Activated effector memory CD4-positive, alpha-beta T cell treated with Interleukin-2 at 50 U/mL for 16 hours (primary cell): ENCODE measurements around the gene PPAT.

Source experiments
- DNase-seq: peaks from one replicate; pipeline ENCODE4 v3.0.0-alpha.2; 2020

Gene PPAT

DNA sequence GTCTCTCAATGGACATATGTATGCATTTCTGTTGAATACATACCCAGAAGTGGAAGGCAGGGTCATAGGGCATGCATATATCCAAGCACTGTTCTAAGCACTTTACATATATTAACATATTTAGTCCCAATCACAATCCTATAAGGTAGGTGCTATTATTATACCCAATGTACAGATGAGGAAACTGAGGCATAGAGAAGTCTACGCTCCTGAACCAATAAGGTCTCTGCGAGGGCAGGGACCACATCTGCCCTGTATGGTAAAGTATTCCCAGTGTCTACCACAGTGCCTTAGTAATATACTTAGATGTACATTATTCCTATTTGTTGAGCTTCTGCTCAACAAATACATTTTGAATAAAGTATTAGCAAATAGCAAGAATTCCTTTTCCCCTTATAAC is 5.2 kb downstream of the PPAT start:
- no peak for DNase-seq

DNA sequence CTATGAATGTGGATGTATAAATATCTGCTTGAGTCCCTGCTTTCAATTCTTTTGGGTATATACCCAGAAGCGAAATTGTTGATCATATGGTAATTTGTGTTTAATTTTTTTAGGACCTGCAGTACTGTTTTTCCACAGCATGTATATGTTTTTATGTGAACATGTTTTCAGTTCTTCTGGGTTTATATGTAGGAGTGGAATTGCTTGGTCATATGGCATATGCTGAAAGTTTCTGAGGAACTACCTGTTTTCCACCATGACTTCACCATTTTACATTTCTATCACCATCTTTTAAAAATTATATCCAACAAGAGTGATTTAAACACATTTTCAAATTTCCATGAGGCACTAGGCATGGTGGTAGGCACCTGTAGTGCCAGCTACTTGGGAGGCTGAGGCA is 8.2 kb downstream of the PPAT start:
- no peak for DNase-seq

DNA sequence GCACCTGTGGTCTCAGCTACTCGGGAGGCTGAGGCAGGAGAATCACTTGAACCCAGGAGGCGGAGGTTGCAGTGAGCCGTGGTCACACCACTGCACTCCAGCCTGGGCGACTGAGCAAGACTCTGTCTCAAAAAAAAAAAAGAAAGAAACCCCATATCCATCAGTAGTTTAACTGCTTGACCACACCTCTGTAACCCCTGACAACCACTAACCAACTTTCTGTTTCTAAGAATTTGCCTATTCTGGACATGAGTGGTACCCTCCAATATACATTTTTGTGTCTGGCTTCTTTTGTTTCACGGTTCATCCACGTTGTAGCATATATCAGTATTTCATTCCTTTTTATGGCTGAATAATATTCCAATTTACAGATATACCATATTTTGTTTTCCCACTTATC is 9.1 kb downstream of the PPAT start:
- DNase-seq: no peak

DNA sequence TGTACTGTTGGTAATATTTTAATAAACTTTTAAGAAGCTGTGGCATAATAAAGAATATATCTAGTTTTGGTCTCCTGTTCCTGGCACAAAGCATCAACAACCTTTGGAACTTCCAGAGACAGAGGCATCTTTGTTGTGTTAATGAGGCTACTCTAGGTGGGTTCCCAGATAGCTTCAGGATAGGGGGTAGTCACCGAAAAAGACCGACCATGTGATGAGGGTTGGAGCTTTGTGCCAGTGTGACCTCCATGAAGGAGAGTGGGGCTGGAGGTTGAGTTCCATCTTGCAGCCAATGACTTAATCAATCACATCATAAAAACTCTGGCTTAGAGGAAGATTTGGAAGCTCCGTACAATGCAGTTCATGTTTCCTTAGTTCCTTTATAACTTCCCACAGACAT is 9.9 kb downstream of the PPAT start:
- no peak for DNase-seq

DNA sequence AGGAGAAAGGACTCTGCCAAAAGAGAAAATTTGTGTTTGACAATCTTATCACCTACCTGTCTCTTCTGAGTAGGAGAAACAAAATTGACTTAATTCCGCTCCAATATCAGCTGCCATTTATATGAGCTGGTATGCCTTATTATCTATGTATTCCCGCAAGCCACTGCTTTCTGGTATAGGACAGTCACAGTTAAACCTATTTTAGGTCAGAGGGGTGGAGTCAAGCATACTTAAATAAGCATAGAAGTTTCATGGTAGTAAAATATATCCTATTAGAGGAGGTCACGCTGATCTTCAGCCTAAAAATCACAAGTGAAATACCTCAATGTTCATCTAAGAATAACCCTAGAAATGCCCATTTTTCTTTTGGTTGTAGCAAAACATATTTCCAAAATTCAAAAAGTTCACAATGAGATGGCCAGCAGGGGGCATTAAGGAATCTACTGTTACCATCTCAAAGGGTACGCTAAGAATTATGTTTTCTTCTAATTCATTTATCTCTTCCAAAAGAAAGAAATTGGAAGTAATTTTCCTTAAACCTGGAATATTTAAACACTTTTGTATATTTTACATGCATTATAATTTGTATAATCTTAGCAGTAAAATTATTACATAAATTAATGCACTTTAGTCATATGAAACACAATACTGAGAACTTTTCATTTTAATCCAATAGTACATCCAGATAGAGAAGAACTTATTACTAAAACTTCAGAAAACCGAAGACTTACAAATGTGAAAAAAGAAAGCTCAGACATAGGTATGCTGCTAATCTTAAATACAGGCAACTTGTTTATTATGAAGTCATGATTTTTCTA is 10.5 kb downstream of the PPAT start:
- no peak for DNase-seq

DNA sequence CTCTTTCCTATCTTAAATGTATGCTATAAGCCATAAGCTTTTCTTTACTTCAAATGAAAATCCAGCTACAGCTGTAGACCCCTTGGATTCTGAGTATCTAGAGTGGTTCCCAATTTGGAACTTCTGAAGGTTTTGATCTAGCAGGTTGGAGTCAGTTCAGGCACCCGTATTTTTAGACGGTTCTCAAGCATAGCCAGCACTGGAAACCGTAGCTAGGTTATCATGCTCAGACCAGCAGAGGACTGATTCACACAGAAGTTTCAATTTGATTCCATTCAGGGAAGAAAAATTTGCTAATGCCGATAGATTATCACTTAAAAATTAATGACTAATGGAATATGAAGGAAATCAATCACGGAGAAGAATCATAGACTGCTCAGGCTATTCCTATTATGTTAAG is 11.2 kb downstream of the PPAT start:
- no peak for DNase-seq

DNA sequence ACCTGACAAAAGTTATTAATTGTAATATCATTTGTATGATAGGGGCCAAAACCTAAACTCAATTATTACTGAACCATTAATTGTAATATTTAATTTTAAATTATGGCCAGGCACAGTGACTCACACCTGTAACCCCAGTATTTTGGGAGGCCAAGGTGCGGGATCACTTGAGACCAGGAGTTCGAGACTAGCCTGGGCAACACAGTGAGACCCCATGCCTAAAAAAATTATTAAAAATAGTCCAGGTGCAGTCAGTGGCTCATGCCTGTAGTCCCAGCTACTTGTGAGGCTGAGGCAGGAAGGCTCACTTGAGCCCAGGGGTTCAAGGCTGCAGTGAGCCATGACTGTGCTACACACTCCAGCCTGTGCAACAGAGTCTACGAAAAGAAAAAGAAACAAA is 18.0 kb downstream of the PPAT start:
- DNase-seq: no peak

DNA sequence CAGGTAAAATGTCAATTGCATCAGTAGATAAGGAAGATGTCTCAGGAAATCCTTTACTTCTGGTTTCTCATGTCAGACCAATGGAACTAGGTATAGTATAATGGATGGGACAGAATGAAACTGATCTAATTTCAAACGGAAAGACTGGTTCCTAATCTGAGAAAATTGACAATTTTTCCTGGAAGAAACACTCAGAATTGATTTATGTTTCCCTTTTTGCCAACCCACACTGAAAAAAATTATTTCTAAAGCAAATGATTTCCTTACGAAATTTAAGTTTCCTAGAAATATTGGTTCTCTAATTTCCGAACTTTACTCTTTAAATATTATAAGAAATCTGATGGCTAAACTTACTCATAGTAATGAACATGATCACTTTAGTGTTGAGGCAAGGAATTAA is 19.1 kb downstream of the PPAT start:
- no peak for DNase-seq

DNA sequence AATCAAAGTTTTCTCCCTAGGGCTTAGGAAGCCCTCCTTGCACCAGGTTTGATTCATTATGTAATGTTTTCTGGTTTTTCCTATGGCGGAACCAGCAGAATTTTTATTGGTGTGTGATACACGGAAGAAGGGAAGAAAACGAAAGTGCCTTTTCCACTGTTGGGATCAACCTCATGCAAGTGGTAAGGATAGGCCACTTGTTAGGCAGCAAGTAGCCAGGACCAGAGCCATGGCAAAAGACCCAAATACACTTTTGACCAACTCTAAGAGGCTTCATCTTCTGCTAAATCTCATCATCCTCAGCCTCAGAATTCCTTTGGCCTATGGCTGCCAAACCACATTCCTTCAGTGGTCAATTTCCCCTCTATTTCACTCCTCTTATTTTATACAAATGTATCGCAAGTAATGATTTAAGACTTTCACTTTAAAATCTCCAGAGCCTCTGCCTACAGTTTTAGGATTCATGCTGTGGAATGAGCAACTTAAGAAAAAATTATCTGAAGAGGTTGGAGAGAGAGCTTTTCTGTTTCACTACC is 21.2 kb downstream of the PPAT start:
- DNase-seq: no peak

DNA sequence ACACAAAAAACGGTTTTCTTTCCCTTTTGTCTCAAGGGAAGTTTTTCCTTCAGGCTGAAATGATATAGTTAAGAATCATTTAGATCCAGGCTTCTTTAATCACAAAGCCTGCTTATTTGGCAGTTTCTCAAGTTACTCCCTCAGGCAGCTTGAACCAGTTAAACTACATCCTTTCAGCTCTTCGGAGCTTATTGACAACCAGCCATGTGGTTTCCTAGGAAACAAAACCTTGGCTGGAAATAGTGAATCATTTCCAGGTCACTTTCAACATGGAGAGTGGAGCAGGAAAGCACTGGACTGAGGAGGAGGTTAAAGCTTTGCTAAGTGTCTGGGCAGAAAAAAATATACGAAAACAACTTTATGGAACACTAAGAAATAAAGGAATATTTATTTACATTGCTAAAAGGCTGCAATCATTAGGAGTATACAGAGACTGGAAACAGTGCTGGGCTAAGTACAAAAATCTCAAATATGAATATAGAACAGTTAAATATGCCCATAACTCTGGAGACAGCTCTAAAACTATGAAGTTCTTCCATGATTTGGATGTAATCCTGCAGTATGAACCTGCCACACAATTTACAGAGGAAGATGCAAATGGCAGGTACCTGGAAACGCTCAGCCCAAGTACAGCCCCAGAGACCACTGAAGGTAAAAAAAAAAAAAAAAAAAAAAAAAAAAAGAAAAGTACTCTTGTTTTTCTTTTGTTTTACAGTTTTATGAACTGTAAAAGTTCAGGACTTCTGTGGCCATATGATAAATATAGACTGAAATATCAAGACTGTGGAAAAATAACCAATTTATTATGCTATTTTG is 25.0 kb downstream of the PPAT start:
- no peak for DNase-seq

DNA sequence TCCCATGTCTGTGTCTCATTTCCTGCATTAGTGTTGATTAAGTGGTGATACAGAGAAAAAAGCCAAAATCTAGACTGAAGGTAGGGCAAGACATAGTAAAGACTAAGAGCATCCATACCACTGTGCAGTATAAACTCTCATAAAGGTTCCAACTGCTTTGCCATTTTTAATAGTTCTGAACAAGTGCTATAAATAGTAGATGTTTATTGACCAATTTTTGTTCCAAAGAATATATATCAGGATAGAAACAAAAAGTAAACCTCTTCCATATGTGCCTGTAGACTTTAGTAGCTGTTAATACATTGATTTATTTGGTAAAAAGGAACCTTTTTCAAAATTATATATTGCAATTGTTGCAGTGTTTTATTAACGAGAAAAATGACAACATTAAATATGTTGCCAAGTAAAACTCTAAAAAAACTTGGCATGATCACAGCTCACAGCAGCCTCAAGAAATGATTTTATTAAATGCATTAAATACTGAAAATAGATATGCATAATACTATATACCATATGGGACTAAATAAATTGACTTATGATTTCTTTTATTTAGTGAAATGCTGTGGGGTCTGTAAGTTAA is 25.8 kb downstream of the PPAT start:
- no peak for DNase-seq

DNA sequence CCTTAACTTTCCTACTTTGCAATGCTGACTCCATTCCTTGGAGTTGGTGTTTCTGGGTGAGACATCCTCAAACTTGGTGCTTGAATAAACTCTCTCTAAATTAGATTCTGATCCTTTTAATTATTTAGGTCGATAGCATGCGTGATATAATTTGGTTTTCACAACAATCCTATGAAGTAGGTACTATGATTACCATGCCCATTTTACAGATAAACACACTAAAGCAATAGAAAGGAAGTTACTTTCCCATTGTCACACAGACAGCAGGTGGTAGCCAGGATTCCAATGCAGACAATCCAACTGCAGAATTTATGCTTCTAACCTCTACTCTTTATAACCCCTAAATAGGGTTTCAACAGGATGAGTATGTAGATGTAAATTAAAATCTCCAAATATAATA is 26.4 kb downstream of the PPAT start:
- DNase-seq: no peak

DNA sequence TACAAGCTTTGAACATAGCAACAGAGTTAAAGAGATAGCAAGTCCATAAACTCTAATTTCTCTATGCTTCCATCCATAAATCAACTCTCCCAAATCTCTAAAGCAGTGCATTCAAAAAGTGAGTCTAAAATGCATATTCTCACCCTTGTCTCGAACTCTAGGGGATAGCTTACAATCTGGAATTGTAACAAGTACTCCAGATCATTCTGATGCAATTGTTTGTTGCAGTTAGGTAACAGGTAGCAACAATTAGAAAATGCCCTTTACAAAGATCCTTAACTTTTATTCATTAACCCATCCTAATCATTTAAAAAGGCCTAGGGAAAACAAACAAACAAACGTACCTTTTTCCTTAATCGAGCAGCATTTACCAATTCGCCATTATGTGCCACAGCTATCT is 29.3 kb downstream of the PPAT start:
- no peak for DNase-seq

DNA sequence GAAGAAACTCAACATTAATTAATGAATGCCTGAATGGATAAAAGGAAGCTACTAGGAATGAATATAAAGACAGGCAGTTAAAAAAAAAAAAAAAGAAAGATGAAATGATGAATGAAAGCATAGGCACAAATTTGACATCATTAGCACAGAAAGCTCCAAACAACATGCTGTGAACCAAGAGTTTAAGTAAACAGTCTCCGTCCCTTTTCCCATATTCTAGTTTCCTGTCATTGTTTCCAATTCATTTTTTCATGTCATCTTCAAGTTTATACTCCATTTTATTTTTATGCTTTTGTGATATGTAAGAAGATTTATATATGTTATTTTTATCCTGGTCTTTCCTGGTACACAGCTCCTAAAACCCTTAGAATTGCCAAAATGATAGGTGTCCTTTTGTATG is 30.4 kb downstream of the PPAT start:
- no peak for DNase-seq

DNA sequence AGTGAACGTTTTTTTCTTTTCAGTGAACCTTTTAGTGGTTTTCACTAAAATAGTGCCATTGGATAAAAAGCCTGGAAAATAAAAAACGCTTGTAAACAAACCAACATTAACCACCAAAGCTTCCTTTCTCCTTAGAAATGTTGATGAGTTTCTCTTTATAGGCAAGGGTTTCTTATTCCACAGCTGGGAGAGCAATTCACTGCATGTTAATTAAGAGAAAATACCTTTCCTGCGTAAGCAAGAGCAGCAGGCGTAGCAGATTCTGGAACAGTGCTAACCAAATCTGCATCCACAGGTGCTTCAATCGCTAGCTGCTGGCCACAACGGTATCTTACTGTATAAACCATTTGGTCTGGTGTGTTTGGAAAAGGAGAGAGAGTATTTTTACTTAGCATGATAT is 34.9 kb downstream of the PPAT start:
- DNase-seq: no peak

DNA sequence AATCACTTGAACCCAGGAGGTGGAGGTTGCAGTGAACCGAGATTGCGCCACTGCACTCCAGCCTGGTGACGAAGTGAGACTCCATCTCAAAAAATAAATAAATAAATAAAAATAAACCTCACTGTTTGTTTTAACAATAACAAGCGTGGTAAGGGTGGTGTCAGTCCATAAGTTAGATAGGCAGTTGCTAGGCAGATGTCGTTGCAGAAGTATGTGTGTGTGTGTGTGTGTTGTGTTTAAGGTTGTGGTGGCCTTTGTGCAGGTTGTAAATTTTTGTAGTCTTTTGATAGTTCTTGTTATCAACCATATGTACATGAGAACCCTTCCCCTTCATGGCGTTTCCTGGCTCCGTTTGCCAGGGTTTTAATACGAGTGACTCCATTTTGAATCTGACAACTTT is 44.1 kb downstream of the PPAT start:
- no peak for DNase-seq

DNA sequence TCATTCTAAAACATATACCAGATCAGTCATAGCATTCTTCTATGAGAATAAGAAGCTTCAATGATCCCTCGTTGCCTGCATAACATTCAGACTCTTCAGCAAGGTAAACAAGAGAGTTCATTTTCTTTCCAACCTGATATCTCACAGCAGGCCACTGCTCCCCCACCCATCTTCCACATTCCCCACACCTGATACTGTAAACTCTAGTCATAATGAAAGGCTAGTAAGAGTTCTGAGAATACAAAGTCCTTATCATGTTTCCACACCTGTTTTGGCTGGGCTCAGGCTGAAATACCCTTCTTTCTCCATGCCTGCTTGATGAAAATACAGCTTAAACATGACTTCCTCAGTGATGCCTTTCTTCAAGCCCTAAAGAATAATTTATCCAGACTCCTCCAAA is 45.9 kb downstream of the PPAT start:
- no peak for DNase-seq

DNA sequence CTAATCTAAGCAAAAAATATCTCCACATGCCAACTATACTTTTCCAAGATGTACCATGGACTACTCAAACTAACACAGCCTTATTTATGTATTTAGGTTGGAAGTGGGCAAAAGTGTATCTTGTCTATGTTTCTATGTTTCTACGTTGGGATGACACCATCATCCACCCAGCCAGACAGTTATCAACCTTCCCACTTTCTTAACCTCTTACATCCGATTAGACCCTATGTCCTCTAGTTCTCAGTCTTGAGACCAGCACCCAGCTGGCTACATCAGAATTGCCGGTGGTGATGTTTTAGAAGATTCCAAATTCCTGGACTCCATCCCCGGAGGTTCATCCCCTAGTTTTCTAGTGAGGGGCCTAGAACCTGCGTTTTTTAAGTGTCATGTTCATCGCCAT is 47.1 kb downstream of the PPAT start:
- no peak for DNase-seq

DNA sequence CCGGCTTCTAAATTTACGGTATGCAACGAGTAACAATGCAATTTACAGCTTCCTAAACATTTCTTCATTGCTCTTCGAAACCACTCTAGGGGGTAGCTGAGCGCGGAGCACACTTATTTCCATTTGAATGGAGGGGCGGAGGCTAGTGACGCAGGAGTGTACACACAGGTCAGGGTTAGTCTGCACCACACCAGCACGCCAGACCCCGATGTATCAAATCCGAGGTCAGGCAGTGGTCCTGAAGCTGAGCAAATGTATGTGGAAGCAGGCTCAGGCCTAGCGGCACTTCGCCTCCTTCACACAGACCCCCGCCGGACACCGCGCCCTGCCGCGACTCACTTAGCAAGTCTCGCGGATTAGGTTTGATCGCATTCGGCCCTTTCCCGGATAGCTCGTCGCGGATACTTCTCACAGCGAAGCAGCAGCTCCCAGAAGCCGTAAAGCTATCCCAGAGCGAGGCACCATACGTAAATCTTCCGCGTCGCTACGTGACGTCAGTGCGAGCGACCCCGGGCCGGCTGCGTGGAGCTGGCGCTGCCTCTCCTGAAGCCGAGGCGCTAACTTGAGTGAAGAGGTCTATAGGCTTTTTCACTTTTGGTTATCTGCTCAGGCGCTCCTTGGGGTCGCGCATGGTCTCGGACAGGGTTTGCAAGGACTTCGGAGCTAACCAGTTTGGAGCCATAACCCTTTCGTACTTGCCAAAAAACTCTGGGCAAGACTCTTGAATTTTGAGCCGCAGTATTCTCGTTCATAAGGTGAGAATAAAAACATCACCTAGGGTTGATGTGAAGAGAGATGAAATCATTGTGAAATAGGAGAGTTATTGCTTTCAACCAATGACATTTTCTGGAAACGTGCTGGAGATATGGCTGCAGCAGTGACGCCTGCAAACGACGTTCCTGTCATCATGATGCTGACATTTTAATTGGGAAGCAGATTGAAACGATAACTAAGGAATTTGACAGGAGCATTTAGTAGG is 48.1 kb downstream of the PPAT start, which contains the start of gene AASDH:
Gene AASDH (minus strand): TSS at position 469 of the 979 bp plus-strand sequence. CDS start 3,192 bp downstream, outside the sequence.
- DNase-seq: peak; percentile 91

DNA sequence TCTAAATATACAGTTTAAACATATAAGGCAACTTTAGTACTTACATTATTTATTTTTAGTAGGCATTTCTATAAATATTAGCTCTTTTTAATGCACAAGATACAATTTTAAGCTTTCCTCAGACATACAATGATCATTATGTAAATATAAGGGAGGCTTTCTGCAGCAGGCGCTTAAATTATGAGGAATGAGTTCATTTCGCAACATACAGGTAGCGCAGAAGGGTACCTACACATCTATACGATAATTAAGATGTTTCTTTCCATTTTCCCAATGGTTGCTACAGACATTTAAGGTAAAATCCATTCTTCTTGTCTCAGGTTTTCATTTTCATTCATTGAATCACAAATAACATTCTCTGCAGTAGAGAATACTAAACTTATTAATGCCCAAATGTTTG is 49.3 kb downstream of the PPAT start:
- no peak for DNase-seq

DNA sequence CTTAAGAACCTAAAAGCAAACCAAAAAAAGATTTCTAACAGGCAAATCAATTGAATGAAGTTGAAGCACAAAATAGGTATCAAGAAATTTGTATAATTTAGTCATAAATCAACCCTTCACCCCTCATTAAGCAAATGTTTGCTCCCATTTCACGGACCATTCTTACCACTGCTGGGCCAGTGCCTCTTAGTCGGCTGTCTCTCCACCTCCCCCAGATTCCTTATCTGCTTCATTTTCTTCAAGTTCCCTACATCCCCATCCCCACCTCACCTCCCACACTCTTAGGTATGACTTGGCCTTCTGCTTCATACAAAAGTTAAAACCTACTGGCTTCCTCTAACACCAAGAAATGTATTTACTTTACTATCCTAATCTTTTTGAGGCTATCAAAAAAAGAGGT is 60.0 kb downstream of the PPAT start:
- no peak for DNase-seq

DNA sequence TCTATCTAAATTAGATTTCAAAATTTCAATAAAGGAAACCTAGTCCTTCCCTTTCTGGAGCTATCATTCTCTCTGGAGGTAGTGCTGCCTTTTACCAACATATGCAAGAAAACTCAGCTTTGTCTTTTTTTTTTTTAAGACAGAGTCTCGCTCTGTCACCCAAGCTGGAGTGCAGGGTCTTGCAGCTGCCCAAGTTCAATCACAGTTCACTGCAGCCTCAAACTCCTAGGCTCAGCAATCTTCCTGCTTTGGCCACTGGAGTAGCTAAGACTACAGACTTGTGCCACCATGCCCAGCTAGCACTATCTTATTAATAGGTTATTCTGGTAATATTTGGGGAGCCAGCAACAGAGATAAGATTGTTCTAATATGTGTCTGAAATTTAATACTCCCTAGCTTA is 60.5 kb downstream of the PPAT start:
- DNase-seq: no peak
